ENCODE data around the gene FITM1.

FITM1 gene

GRCh38 chr14:24179961-24180796, 49.7 kb downstream of the FITM1 start:
- no peak for TF ChIP-seq CTCF (IDR thresholded peaks at IDR 0.05; ENCODE audit: low read depth, low read length)
- no peak for DNase-seq
- Histone ChIP-seq H3K27me3 (no peaks in the 10 kb centered on the region), H3K4me1 (no peaks in the 10 kb centered on the region), H3K4me3 (ENCODE audit: low read depth, low read length) (no peak overlapping the region), H3K36me3 (peaks cover 72% of the 10 kb centered on the region), H3K9me3 (no peaks in the 10 kb centered on the region)

DNA sequence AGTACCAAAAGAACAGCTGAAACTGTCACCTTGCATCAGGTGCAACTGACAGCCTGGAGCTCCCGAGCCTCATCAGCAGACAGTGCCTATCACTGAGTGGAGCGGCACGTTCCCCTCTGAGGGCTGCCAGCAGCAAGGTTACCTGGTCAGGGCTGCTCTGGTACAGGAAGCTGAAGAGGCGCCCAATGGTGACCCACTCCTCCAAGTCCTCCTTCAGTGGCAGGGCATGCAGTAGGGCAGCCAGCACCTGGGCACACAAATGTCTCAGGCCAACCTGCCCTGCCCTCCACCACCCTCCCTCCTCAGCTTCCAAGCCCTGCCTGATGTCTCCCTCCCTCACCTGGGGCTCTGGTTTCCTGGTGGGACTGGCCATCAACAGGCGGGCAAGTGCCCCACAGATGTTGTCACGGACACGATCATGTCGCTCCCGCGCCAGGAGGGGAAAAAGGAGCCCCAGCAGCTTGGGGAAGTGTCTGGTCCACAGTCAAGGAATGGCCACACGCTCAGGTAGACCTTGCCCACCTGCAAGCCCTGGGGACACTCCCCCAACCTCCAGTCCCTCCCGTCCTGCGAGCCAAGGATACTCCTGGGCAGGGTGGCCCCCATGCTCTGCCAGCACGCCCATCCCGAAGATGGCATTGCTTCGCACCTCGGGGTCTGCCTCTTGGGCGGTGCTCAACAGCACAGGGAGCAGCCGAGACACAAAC, 51.1 kb downstream of the FITM1 start:
- H3K4me1 ChIP-seq = no peaks in the 10 kb centered on the region
- no peaks in the 10 kb centered on the region for H3K9me3 ChIP-seq
- H3K36me3 ChIP-seq = peaks cover 85% of the 10 kb centered on the region
- no peak overlapping the region for H3K4me3 ChIP-seq (ENCODE audit: low read depth, low read length)
- no peak for TF ChIP-seq CTCF (IDR thresholded peaks at IDR 0.05; ENCODE audit: low read depth, low read length)
- H3K27me3 ChIP-seq = no peaks in the 10 kb centered on the region
- no peak for DNase-seq

Data from BE2C (cell line).